Measurements from ENCODE around the gene NUMA1. TPM values are rescaled to one million over a fixed set of nuclear protein-coding genes. Genes with fewer than 3 reads are reported as not detected.

NUMA1 gene
- total RNA-seq, 1 donor from 2014 or later = 149 TPM

DNA sequence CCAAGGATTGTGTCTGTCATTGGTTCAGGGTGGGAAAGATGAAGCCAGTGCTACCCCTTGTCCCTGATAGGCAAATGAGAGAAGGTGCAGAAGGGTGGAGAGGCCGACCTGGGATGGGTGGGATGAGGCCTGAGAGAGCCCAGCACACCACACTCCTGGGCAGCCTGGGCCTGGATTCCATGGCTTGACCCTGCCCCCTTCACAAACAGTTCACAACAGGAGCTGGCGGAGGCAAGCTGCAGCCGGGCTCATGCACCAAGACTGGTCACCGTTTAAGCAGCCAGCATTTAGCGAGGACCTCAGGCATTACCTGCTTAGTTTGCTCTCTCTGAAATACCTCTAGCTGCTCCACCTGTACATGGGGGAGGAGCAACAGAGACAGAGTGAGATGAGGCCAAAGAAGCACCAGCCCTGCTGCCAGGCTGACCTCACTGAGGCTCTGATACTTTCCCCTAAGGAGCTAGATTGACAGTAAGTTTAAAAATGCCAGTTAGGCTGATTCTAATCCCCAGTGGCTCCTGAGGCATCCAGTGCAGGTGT lies 68.2 kb downstream of the NUMA1 start:
- DNase-seq = no peak
- intact Hi-C loops (cut with micrococcal nuclease) = no loop called here
- Mint-ChIP-seq H3K9me3 (no peaks in the 10 kb centered on the region), H3K4me3 (no peak overlapping the region), H3K4me1 (peaks cover 3% of the 10 kb centered on the region), H3K27me3 (no peaks in the 10 kb centered on the region), H3K27ac (no peak overlapping the region), H3K36me3 (ENCODE audit: low read depth) (peaks cover 64% of the 10 kb centered on the region)

- DNase-seq = no peak
- no peaks in the 10 kb centered on the region for H3K9me3 Mint-ChIP-seq
- peaks cover 65% of the 10 kb centered on the region for H3K36me3 Mint-ChIP-seq (ENCODE audit: low read depth)
- peaks cover 3% of the 10 kb centered on the region for H3K4me1 Mint-ChIP-seq
- no peak overlapping the region for H3K4me3 Mint-ChIP-seq
- intact Hi-C loops (cut with micrococcal nuclease) = no loop called here
- no peak overlapping the region for H3K27ac Mint-ChIP-seq
- no peaks in the 10 kb centered on the region for H3K27me3 Mint-ChIP-seq
Observed at GRCh38 chr11:72010529-72011233, 69.7 kb downstream of the NUMA1 start.

DNA sequence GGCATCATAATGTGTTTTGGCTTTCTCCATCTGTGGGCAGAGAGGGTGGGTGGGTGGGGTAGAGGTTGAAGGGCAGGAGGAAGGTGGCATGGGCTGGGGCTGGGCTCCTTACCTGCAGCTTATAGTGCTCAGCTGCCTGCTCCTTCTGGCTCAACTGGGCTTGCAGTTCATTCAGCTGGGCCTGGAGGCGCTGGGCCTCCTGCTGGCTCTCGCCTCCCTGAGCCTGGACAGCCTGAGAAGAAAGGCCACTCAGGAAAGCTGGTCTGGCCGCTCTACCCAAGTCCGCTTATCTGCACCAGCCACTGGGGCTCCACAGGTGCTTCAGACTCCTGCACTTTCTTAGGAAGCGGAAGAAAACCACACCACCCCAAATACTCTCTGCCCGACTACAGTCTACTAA lies 71.2 kb downstream of the NUMA1 start:
- Mint-ChIP-seq H3K27ac (no peak overlapping the region), H3K4me1 (peaks cover 3% of the 10 kb centered on the region), H3K36me3 (ENCODE audit: low read depth) (peaks cover 59% of the 10 kb centered on the region), H3K9me3 (no peaks in the 10 kb centered on the region), H3K27me3 (no peaks in the 10 kb centered on the region), H3K4me3 (no peak overlapping the region)
- no peak for DNase-seq
- intact Hi-C loops (cut with micrococcal nuclease) = no loop called here

- no peak for DNase-seq
- intact Hi-C loops (cut with micrococcal nuclease) = no loop called here
- peak overlapping the region; percentile 8 for H3K27ac Mint-ChIP-seq
- H3K27me3 Mint-ChIP-seq = no peaks in the 10 kb centered on the region
- no peaks in the 10 kb centered on the region for H3K9me3 Mint-ChIP-seq
- H3K36me3 Mint-ChIP-seq (ENCODE audit: low read depth) = peaks cover 60% of the 10 kb centered on the region
- H3K4me1 Mint-ChIP-seq = peaks cover 3% of the 10 kb centered on the region
- H3K4me3 Mint-ChIP-seq = no peak overlapping the region
Observed at GRCh38 chr11:72008728-72009127, 71.6 kb downstream of the NUMA1 start.

GRCh38 chr11:72007587-72007986 lies 72.8 kb downstream of the NUMA1 start:
- H3K4me3 Mint-ChIP-seq = no peak overlapping the region
- H3K9me3 Mint-ChIP-seq = no peaks in the 10 kb centered on the region
- peaks cover 3% of the 10 kb centered on the region for H3K4me1 Mint-ChIP-seq
- DNase-seq = no peak
- H3K27ac Mint-ChIP-seq = peak overlapping the region; percentile 71
- H3K27me3 Mint-ChIP-seq = no peaks in the 10 kb centered on the region
- H3K36me3 Mint-ChIP-seq (ENCODE audit: low read depth) = peaks cover 64% of the 10 kb centered on the region
- intact Hi-C loops (cut with micrococcal nuclease) = no loop called here

- Mint-ChIP-seq H3K4me1 (peaks cover 5% of the 10 kb centered on the region), H3K4me3 (no peak overlapping the region), H3K27me3 (no peaks in the 10 kb centered on the region), H3K9me3 (no peaks in the 10 kb centered on the region), H3K36me3 (ENCODE audit: low read depth) (peaks cover 67% of the 10 kb centered on the region), H3K27ac (no peak overlapping the region)
- DNase-seq = no peak
- intact Hi-C loops (cut with micrococcal nuclease) = no loop called here
Observed at GRCh38 chr11:72007089-72007476, 73.3 kb downstream of the NUMA1 start.

- Mint-ChIP-seq H3K36me3 (ENCODE audit: low read depth) (peaks cover 69% of the 10 kb centered on the region), H3K4me3 (no peak overlapping the region), H3K9me3 (no peaks in the 10 kb centered on the region), H3K27ac (no peak overlapping the region), H3K4me1 (peaks cover 5% of the 10 kb centered on the region), H3K27me3 (no peaks in the 10 kb centered on the region)
- intact Hi-C loops (cut with micrococcal nuclease) = no loop called here
- DNase-seq = no peak
Observed at GRCh38 chr11:72006309-72007088, 73.8 kb downstream of the NUMA1 start.

DNA sequence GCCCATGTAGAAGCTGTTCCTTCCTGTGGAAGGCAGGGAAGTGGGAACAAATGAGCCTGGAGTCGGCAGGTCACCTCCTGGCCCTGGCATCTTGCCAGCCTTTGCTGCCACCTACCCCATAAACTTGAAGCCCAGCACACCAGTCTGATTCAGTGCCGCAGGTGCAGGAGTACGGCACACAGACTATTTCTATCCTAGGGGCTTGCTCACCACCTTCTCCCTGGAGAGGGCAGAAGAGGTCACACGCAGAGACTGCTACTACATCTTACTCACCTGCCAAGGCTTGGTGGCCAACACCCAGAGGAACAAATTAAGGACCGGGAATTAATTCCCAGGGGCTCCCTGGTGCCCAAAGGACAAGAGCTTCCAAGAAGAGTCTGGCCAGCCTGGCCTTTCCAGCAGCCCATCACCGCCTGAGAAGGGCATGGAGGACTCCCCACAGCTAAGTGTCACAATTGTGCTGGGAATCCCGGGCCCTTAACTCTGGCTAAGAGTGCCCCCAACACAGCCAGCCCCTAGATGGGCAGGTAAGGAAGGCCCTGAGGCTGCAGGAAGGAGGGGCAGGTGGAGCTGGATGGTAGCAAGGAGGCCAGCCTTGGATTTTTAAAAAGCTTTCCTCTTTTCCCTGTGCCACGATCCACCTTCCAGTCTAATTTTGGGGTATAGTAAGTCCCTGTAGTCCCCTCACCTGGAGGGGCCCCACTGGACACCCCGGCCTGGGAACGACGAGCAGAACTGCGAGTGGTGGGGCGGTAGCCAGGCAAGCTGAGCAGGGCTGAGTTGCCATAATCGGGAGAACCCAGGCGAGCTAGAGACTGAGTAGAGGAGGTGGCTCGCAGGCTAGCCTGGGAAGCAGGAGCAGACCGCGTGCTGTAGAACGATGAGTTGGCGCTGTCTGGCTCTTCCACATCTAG lies 74.7 kb downstream of the NUMA1 start:
- H3K4me1 Mint-ChIP-seq = peaks cover 5% of the 10 kb centered on the region
- DNase-seq = no peak
- no peak overlapping the region for H3K27ac Mint-ChIP-seq
- peaks cover 68% of the 10 kb centered on the region for H3K36me3 Mint-ChIP-seq (ENCODE audit: low read depth)
- intact Hi-C loops (cut with micrococcal nuclease) = no loop called here
- H3K27me3 Mint-ChIP-seq = no peaks in the 10 kb centered on the region
- H3K4me3 Mint-ChIP-seq = no peak overlapping the region
- no peaks in the 10 kb centered on the region for H3K9me3 Mint-ChIP-seq

DNA sequence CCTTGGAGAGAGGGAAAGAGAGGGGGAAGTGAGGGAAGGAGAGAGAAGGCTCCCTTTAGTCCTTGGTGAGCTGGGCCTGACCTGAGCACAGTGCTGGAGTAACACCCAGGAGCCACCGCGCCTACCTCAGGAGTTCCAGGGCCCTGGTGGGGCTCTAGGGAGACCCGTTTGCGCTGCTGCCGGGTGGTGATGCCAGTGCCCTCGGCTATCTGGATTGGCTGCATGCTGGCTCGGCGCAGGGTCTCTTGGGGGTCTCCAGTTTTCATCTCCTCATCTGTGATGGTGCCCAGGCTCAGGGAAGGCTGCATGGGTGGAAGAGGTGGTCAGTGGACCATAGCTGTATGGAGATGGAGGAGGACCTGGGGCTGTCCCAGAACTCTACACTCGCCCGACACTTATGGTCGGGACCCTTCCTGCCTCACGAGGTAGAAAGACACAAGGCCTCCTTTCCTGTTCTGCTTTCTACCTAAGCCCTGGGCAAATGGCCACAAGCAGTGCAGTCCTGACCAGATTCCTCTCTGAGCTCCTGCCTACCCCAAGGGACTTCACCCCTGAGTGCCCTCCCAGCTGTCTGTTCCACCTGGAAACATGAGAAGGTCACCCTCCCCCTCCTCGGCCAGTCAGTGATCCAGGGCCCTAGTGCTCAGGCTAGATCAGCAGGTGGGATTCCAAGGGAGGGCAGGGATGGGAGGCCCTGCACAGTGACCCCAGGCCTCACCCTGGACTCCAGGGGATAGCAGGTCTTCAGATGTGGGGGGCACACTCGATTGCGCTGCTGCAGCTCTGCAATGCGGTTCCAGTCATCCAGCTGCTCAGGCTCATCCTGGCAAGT lies 75.6 kb downstream of the NUMA1 start:
- no peak overlapping the region for H3K27ac Mint-ChIP-seq
- H3K4me1 Mint-ChIP-seq = peaks cover 6% of the 10 kb centered on the region
- intact Hi-C loops (cut with micrococcal nuclease) = no loop called here
- no peak for DNase-seq
- peaks cover 64% of the 10 kb centered on the region for H3K36me3 Mint-ChIP-seq (ENCODE audit: low read depth)
- H3K9me3 Mint-ChIP-seq = no peaks in the 10 kb centered on the region
- H3K4me3 Mint-ChIP-seq = no peak overlapping the region
- no peaks in the 10 kb centered on the region for H3K27me3 Mint-ChIP-seq

DNA sequence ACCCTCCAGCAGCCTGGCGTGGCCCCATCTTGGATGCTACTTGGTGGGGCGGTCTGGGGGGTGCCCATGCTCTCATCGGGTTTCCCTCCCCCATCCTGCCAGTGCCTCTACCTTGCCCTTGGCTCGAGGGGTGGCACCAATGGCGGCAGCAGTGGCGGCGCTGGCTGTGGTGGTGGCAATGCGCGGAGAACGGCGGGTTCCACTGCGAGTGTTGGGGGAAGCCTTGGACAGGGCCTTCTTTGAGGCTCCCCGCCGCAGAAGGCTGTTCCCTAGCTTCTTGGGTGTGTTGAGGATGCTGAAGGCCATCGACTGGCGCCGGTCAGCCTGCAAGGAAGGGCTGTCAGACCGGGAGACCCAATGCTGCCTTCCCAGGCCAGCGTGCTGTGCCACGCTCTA lies 76.6 kb downstream of the NUMA1 start:
- DNase-seq = no peak
- Mint-ChIP-seq H3K36me3 (ENCODE audit: low read depth) (peaks cover 69% of the 10 kb centered on the region), H3K27me3 (no peaks in the 10 kb centered on the region), H3K9me3 (no peaks in the 10 kb centered on the region), H3K4me3 (no peak overlapping the region), H3K4me1 (peaks cover 15% of the 10 kb centered on the region), H3K27ac (peak overlapping the region; percentile 41)
- intact Hi-C loops (cut with micrococcal nuclease) = no loop called here

DNA sequence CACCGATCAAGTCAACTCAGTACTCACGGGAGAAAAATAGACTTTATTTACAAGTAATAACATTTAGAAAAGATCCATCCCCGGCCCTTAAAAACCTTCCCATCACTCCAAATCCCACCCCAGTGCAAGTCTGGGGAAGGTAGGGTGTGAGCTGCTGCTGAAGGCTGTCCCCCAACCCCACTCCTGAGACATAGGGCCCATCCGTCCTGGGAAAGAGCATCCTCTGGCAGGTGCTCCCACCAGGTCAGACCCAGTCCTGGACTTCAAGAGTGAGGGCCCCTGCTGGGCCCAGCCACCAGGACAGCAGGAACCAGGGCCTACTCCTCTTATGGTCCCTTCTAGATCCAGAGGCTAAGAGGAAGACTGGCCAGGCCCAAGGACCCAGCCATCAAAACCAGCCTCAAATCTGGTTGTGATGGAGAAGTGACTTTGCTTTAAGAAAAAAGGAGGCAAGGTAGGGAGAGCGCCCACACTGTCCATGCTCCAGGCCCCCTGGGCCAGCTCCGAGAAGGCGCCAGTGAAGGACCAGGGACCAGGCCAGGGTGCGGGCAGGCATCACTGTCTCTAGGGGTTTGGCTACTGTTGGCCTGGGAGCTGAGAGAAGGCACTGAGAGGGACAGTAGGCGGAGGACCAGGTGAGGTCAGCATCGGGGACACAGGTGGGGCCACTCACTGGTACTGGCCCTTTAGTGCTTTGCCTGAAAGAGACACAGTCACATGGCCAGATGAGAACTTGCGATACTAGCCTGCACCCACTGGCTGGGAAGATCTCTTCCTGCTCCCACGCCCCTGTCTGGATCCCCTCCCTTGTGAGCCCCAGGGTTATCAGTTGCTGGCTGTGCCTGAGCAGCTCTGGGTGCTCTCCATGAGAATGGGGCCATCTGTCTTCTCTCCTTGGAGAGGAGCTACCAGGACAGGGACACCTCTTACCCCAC lies 77.2 kb downstream of the NUMA1 start:
- H3K27ac Mint-ChIP-seq = peak overlapping the region; percentile 63
- peaks cover 68% of the 10 kb centered on the region for H3K36me3 Mint-ChIP-seq (ENCODE audit: low read depth)
- no peak overlapping the region for H3K4me3 Mint-ChIP-seq
- DNase-seq = no peak
- H3K27me3 Mint-ChIP-seq = no peaks in the 10 kb centered on the region
- intact Hi-C loops (cut with micrococcal nuclease) = no loop called here
- peaks cover 22% of the 10 kb centered on the region for H3K4me1 Mint-ChIP-seq
- H3K9me3 Mint-ChIP-seq = no peaks in the 10 kb centered on the region

DNA sequence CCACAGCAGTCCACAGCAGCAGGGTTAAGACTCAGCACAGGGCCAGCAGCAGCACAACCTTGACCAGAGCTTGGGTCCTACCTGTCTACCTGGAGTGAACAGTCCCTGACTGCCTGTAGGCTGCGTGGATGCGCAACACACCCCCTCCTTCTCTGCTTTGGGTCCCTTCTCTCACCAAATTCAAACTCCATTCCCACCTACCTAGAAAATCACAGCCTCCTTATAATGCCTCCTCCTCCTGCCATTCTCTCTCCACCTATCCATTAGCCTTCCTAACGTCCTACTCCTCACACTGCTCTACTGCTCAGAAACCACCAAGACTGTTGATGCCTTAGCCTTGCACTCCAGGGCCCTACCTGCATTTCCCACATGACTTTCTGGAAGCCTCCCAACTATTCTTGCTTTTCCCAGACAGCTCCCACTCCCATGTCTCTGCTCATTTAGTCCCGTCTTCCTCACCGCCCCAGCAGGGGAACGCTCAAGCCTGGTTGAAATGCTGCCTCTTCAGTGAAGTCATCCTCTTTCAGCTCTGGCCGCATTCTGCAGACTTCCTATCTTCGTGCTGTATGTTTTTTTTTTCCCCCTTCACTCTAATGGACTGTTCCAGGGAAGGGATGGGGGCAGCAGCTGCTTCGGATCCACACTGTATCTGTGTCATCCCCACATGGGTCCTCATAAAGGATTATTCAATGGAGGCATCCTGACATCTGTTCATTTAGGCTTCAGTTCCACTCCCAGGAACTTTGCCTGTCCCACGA lies 78.3 kb downstream of the NUMA1 start:
- no peak overlapping the region for H3K4me3 Mint-ChIP-seq
- H3K9me3 Mint-ChIP-seq = no peaks in the 10 kb centered on the region
- H3K4me1 Mint-ChIP-seq = peaks cover 21% of the 10 kb centered on the region
- H3K27me3 Mint-ChIP-seq = no peaks in the 10 kb centered on the region
- intact Hi-C loops (cut with micrococcal nuclease) = no loop called here
- H3K36me3 Mint-ChIP-seq (ENCODE audit: low read depth) = peaks cover 59% of the 10 kb centered on the region
- peak overlapping the region; percentile 67 for H3K27ac Mint-ChIP-seq
- no peak for DNase-seq
